Panc1 (cell line): ENCODE measurements around the gene DLGAP4. TPM values are rescaled to one million over a fixed set of nuclear protein-coding genes. Genes with fewer than 3 reads are reported as not detected.

Experiments used
- ATAC-seq: fragments of 200-7000 bp; cut with Tn5 transposase; 2 replicates; pipeline ENCODE4 v1.9.1; 2020; ENCODE audit warnings: mild to moderate bottlenecking, moderate library complexity
- BruUV-seq: library from RNA; stranded (reverse); fragments of 400-500 nt; replicated peaks from 2 replicates; lab custom pipeline; 2021; lab: Mats Ljungman, UMichigan
- CTCF ChIA-PET: fragments of 300-600 bp; sonication (Branson Sonifier 250); formaldehyde crosslinking; loops from one replicate; lab custom pipeline; 2022; ENCODE audit warnings: antibody characterized with exemption; lab: Charles Lee
- POLR2A ChIA-PET: fragments of 300-600 bp; sonication (Branson Sonifier 250); formaldehyde crosslinking; loops from one replicate; lab custom pipeline; 2022; ENCODE audit warnings: antibody characterized with exemption; lab: Charles Lee
- DNase-seq: peaks from one replicate; pipeline ENCODE4 v3.0.0-alpha.2; 2010; ENCODE audit warnings: low read depth, low spot score
- H3K27ac ChIP-seq: 2 replicates; pipeline ENCODE4 v1.5.1; 2011; ENCODE audit warnings: mild to moderate bottlenecking, low read length, inconsistent platforms
- H3K27me3 ChIP-seq: fragments of 200-500 bp; sonication (Bioruptor generic); 2 replicates; pipeline ENCODE4 v1.6.0; 2014; ENCODE audit warnings: low read length, inconsistent platforms; ENCODE audit not compliant: control insufficient read depth, insufficient read depth
- H3K36me3 ChIP-seq: fragments of 200-500 bp; sonication (Bioruptor generic); 2 replicates; pipeline ENCODE4 v1.5.1; 2014; ENCODE audit warnings: inconsistent platforms, mild to moderate bottlenecking, low read length, moderate library complexity; ENCODE audit not compliant: control insufficient read depth, insufficient read depth
- H3K4me1 ChIP-seq: 2 replicates; pipeline ENCODE4 v1.5.1; 2011; ENCODE audit warnings: inconsistent platforms, mild to moderate bottlenecking, low read length, moderate library complexity; ENCODE audit not compliant: control insufficient read depth, insufficient read depth
- H3K4me3 ChIP-seq, 2 experiments: 2 replicates each; pipeline ENCODE4 v1.5.1; 2011 to 2012; ENCODE audit warnings: low read depth in 2 of 2, low read length in 2 of 2, mild to moderate bottlenecking in 2 of 2, inconsistent platforms in 1 of 2, moderate library complexity in 1 of 2
- H3K9me3 ChIP-seq: fragments of 200-500 bp; sonication (Bioruptor generic); 2 replicates; pipeline ENCODE4 v1.5.1; 2014; ENCODE audit warnings: low read depth, mild to moderate bottlenecking, inconsistent platforms, low read length, moderate library complexity; ENCODE audit not compliant: control insufficient read depth, insufficient read depth
- CTCF ChIP-seq: fragments of 450-650 bp; IDR thresholded peaks from 2 replicates; pipeline ENCODE4 v1.5.1; 2017; ENCODE audit warnings: mild to moderate bottlenecking
- POLR2AphosphoS5 ChIP-seq: IDR thresholded peaks from 2 replicates; pipeline ENCODE4 v1.6.1; 2012; ENCODE audit warnings: mild to moderate bottlenecking, low read depth, low read length, moderate library complexity
- REST ChIP-seq, 2 experiments: IDR thresholded peaks; 2 replicates each; pipeline ENCODE4 v1.6.1; 2011 to 2012; ENCODE audit warnings: low read depth in 2 of 2, control low read depth in 1 of 2, low read length in 1 of 2, mild to moderate bottlenecking in 1 of 2, moderate library complexity in 1 of 2; ENCODE audit not compliant: insufficient read depth in 1 of 2
- SIN3A ChIP-seq: IDR thresholded peaks from 2 replicates; pipeline ENCODE4 v1.6.1; 2012; ENCODE audit warnings: low read depth, mild to moderate bottlenecking, low read length, moderate library complexity, borderline replicate concordance; ENCODE audit not compliant: insufficient read depth
- TCF7L2 ChIP-seq: IDR thresholded peaks from 2 replicates; pipeline ENCODE4 v1.6.1; 2011; ENCODE audit warnings: mild to moderate bottlenecking, low read depth, low read length, inconsistent platforms
- in situ Hi-C: cut with HindIII; loops from 2 replicates; pipeline ENCODE4 v1.10.0; 2016; ENCODE audit warnings: low sequenced_read_pairs, low pct_unique_long_range_greater_than_20kb
- intact Hi-C: fragments of 100-400 bp; cut with micrococcal nuclease; formaldehyde crosslinking; loops from one replicate; pipeline ENCODE4 v1.10.0; 2022; ENCODE audit not compliant: unreplicated experiment
- total RNA-seq: library from RNA; stranded (reverse); gene quantifications from one replicate; pipeline ENCODE4 v1.2.1, GENCODE V29; 2021; ENCODE audit not compliant: unreplicated experiment

DLGAP4 gene
- total RNA-seq, 1 experiment from 2014 or later = 52.5 TPM

GRCh38 chr20:36483209-36483918 is 177.2 kb downstream of the DLGAP4 start:
- Histone ChIP-seq H3K27me3 (no peaks in the 10 kb centered on the region), H3K9me3 (no peaks in the 10 kb centered on the region), H3K4me3 (no peak overlapping the region), H3K4me1 (peaks cover 24% of the 10 kb centered on the region), H3K27ac (peak overlapping the region; percentile 49; the same call in 1 of the 2 replicates), H3K36me3 (no peaks in the 10 kb centered on the region)
- in situ Hi-C loops (no loop called here), intact Hi-C loops (no loop called here)
- ATAC-seq = peak; percentile 5; the same call in 1 of the 2 replicates
- TF ChIP-seq SIN3A (no peak), CTCF (no peak)
- CTCF ChIA-PET = no interaction called here
- no peak for DNase-seq
- no TSS peak for BruUV-seq
- POLR2A ChIA-PET = no interaction called here

- BruUV-seq = no TSS peak
- peak; percentile 62 for ATAC-seq
- H3K4me3 ChIP-seq = no peak overlapping the region
- ChIA-PET POLR2A (interaction anchor here (0.6 kb wide), 1 partner anchor 67 kb away, joined by 3 read pairs; no protein-coding TSS in a partner anchor), CTCF (no interaction called here)
- peaks cover 24% of the 10 kb centered on the region for H3K4me1 ChIP-seq
- DNase-seq = no peak
- peak overlapping the region; percentile 25; the same call in 1 of the 2 replicates for H3K27ac ChIP-seq
- in situ Hi-C loops = no loop called here
- TF ChIP-seq POLR2AphosphoS5 (no peak), SIN3A (no peak), REST (IDR thresholded peaks at IDR 0.05; ENCODE audit: insufficient read depth in 1 of 2, low read depth in 2 of 2, low read length in 1 of 2) (no peak), CTCF (no peak), TCF7L2 (no peak)
- H3K27me3 ChIP-seq = no peaks in the 10 kb centered on the region
- H3K36me3 ChIP-seq = no peaks in the 10 kb centered on the region
- H3K9me3 ChIP-seq = no peaks in the 10 kb centered on the region
- intact Hi-C loops = no loop called here
Measured at GRCh38 chr20:36483919-36484808, 178.0 kb downstream of the DLGAP4 start.
